ENCODE measurements around the gene NXPH3.

- TF ChIP-seq POLR2A (IDR thresholded peaks at IDR 0.05; ENCODE audit: low read length) (no peak), GATA1 (IDR thresholded peaks at IDR 0.05; ENCODE audit: low read depth, low read length) (no peak)
Observed at GRCh38 chr17:49578952-49579500, 3.4 kb downstream of the NXPH3 start.
